ENCODE measurements around the gene AGAP1. TPM values are rescaled to one million over a fixed set of nuclear protein-coding genes. Genes with fewer than 3 reads are reported as not detected.
"Not testable (repeated sequence)": the region's sequence is repeated elsewhere in the genome, so short reads cannot be mapped to it uniquely, and the experiment has no call there.

Gene AGAP1
- total RNA-seq, 1 donor from 2014 or later: 9.0 TPM

GRCh38 chr2:235928751-235929370 lies 435.0 kb downstream of the AGAP1 start:
- DNase-seq: no peak

- no peak for DNase-seq
Observed at GRCh38 chr2:235930701-235931100, 436.9 kb downstream of the AGAP1 start.

GRCh38 chr2:235931676-235932075 lies 437.8 kb downstream of the AGAP1 start:
- DNase-seq: no peak

- no peak for DNase-seq
Observed at GRCh38 chr2:235934059-235934773, 440.4 kb downstream of the AGAP1 start.

GRCh38 chr2:235934774-235935484 lies 441.1 kb downstream of the AGAP1 start:
- no peak for DNase-seq

- no peak for DNase-seq
Observed at GRCh38 chr2:235935773-235936172, 441.9 kb downstream of the AGAP1 start.

GRCh38 chr2:235936493-235936892 lies 442.6 kb downstream of the AGAP1 start:
- peak; percentile 25 for DNase-seq

- no peak for DNase-seq
Observed at GRCh38 chr2:235937087-235937486, 443.2 kb downstream of the AGAP1 start.

GRCh38 chr2:235937526-235937925 lies 443.7 kb downstream of the AGAP1 start:
- DNase-seq: no peak

GRCh38 chr2:235937936-235938335 lies 444.1 kb downstream of the AGAP1 start:
- DNase-seq: no peak

- no peak for DNase-seq
Observed at GRCh38 chr2:235938611-235939010, 444.8 kb downstream of the AGAP1 start.

- no peak for DNase-seq
Observed at GRCh38 chr2:235939471-235939870, 445.6 kb downstream of the AGAP1 start.

GRCh38 chr2:235940330-235940729 lies 446.5 kb downstream of the AGAP1 start:
- DNase-seq: peak; percentile 78

- DNase-seq: no peak
Observed at GRCh38 chr2:235944591-235944990, 450.7 kb downstream of the AGAP1 start.

GRCh38 chr2:235945608-235946140 lies 451.8 kb downstream of the AGAP1 start:
- DNase-seq: peak; percentile 26

- no peak for DNase-seq
Observed at GRCh38 chr2:235946590-235946989, 452.7 kb downstream of the AGAP1 start.

GRCh38 chr2:235947055-235947454 lies 453.2 kb downstream of the AGAP1 start:
- not testable (repeated sequence) for DNase-seq

- DNase-seq: no peak
Observed at GRCh38 chr2:235949567-235950472, 456.0 kb downstream of the AGAP1 start.

GRCh38 chr2:235950473-235950809 lies 456.6 kb downstream of the AGAP1 start:
- DNase-seq: no peak

- DNase-seq: no peak
Observed at GRCh38 chr2:235951493-235951892, 457.6 kb downstream of the AGAP1 start.

- DNase-seq: no peak
Observed at GRCh38 chr2:235951982-235952381, 458.1 kb downstream of the AGAP1 start.

GRCh38 chr2:235952714-235953113 lies 458.9 kb downstream of the AGAP1 start:
- no peak for DNase-seq

GRCh38 chr2:235954281-235954680 lies 460.4 kb downstream of the AGAP1 start:
- DNase-seq: no peak
